GM12873 (cell line): ENCODE data around the gene CDKAL1.

Source experiments
- TF ChIP-seq, protein P1 (sequence below): IDR thresholded peaks from 2 replicates; pipeline ENCODE4 v1.5.1; 2012; ENCODE audit warnings: low read depth, mild to moderate bottlenecking, moderate library complexity, low read length, control low read depth; ENCODE audit not compliant: insufficient read depth; ENCODE audit errors: missing control alignments

Gene CDKAL1

DNA sequence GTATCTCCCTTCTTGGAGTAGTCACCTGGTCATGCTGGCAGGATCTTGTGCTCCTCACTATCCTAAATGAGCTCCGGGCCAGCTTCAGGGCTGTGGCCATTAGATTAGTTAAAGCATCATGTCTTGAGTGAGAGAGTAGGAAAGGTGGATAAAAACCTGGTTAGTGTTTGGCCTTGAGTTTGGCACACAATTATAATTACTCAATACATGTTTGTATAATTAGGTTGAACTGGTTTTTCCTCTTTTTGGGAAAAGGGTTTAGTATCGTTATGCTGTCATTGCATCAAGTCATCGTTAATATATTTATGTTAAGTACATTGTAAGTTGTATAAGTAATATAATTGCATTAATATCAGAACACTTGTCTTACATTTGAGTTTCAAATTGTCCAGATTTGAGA is 126.3 kb downstream of the CDKAL1 start:
- TF ChIP-seq, protein P1, sequence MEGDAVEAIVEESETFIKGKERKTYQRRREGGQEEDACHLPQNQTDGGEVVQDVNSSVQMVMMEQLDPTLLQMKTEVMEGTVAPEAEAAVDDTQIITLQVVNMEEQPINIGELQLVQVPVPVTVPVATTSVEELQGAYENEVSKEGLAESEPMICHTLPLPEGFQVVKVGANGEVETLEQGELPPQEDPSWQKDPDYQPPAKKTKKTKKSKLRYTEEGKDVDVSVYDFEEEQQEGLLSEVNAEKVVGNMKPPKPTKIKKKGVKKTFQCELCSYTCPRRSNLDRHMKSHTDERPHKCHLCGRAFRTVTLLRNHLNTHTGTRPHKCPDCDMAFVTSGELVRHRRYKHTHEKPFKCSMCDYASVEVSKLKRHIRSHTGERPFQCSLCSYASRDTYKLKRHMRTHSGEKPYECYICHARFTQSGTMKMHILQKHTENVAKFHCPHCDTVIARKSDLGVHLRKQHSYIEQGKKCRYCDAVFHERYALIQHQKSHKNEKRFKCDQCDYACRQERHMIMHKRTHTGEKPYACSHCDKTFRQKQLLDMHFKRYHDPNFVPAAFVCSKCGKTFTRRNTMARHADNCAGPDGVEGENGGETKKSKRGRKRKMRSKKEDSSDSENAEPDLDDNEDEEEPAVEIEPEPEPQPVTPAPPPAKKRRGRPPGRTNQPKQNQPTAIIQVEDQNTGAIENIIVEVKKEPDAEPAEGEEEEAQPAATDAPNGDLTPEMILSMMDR, result no peak

DNA sequence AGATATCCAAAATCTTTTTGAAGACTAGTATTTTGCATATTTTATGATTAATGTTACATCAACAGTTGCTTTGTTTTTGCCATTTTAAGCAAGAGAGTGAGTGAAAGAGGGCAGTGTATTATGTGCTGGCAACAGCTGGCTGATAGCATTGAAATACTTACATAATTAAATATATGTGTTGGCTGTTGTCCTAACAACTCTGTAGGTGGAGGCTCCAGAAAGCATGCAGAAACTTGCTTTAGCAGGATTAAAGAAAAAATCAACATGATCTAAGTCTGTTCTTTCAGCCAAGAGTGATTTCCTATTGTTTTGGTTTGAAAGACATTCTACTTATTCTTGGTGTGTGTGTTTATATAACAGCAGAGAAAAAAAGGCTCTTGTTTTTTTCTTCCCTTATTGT is 127.5 kb downstream of the CDKAL1 start:
- TF ChIP-seq, protein P1, result no peak

DNA sequence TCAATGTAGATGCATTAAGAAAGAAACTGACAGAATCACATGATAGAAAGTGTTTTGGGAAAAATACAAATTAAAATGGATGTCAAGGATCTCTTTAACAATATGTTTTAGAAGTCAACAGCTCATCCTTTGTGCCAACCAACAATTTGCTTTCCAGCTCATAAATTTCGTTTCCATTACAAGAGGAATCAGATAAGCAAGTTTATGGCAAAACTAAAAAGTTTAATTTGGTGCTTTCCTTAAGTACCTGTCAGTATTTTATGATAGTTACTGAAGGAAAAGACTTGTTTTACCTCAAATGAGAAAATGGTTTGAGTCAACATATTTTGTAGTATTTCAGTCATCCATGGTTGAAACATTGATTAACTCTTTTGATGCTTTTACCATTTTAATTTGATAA is 130.0 kb downstream of the CDKAL1 start:
- TF ChIP-seq, protein P1, result no peak

DNA sequence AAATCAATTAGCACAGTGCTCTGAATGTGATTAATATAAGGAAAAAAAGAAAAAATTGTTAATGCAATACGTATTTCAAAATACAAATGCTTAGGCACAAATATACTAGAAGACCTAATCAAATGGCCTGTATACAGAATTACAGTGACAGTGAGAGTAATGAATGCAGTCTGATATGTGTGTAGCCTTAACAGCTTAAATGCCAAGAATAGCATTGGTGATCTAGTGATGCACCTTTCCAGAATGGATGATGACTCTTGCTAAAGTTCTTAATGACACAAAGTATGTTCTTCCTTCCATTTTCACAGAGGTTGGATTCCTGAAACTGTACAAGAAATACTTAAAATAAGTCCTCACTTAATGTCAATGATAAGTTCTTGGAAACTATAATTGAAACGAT is 131.0 kb downstream of the CDKAL1 start:
- TF ChIP-seq, protein P1, result no peak

DNA sequence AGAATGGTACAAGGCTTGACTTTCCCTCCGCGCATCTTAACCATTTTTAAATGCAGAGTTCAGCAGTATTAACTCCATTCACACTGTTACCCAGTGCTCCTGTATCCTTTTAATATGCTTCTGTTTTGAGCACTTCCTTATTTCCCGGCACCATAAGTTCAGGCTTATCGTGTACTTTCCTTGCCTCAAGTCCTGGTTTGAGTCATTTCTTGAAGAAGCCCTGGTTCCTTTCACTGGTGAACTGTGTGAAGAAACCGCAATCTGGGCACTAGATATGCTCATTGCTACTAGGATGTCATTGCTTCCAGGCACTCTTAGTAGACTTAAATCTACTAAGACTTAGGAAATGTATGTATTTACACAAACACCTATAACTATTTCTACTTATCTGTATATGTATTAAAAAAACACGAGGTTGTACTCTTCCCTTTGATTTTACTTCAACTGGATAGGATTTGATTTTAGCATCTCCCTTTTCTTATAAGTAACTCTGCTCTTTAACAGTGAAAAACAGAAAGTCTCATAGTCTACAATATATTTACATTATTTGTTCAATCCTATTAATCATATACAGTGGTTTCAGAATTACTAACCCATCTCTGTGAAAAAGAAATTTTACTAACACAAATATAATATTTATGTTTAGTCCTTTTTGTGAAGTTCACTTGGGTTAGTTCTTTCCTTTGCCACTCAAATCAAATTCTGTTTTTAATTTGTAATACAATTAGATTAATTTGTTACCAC is 135.5 kb downstream of the CDKAL1 start:
- TF ChIP-seq, protein P1, result no peak

DNA sequence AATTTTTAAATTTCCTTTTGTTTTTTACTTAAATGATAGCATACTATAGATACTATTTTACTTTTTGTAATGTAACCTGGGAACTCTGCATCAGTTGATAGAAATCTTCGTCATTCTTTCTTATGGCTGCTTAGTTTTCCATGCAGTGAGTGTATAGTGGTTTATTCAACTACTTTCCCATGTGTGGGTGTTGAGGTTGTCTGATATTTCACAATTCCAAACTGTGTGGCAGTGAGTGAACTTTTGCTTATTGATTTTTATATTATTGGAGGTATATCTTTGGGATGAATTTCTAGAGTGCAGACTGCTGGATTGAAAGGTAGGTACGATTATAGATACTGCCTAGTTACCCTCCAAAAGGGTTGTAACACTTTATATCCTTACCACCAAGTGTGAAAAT is 136.5 kb downstream of the CDKAL1 start:
- TF ChIP-seq, protein P1, result no peak

DNA sequence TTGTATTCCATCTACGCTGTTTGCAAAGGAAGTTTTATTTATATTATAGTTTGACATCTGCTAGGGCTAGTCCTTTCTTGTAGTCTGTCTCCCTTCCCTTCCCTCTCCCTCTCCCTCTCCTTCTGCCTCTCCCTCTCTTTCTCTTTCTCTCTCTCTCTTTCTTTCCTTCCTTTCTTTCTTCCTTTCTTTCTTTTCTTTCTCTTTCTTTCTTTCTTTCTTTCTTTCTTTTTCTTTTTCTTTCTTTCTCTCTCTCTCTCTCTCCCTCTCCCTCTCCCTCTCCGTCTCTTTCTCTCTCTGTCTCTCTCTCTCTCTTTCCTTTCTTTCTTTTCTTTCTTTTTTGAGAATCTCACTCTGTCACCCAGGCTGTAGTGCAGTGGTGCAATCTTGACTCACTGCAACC is 137.8 kb downstream of the CDKAL1 start:
- TF ChIP-seq, protein P1, result no peak
